GM19025 (cell line): Measurements from ENCODE around the gene HERC2.

Experiments
- ATAC-seq: cut with Tn5 transposase; IDR thresholded peaks from one replicate; pipeline ENCODE4 v1.9.1; 2021; ENCODE audit warnings: mild to moderate bottlenecking, low read depth, moderate library complexity; ENCODE audit not compliant: unreplicated experiment

The HERC2 gene

GRCh38 chr15:28103831-28104230 is 218.1 kb downstream of the HERC2 start:
- no peak for ATAC-seq

- ATAC-seq, result no peak
Measured at GRCh38 chr15:28101983-28102441, 220.0 kb downstream of the HERC2 start.

GRCh38 chr15:28101201-28101600 is 220.8 kb downstream of the HERC2 start:
- no peak for ATAC-seq

GRCh38 chr15:28100516-28101195 is 221.3 kb downstream of the HERC2 start:
- ATAC-seq, result no peak

- ATAC-seq, result no peak
Measured at GRCh38 chr15:28099555-28100140, 222.3 kb downstream of the HERC2 start.

- no peak for ATAC-seq
Measured at GRCh38 chr15:28098766-28099554, 223.0 kb downstream of the HERC2 start, which contains the start of gene OCA2. OCA2 (minus strand) TSS chr15:28099315; CDS start chr15:28081874, 17,441 bp downstream.

GRCh38 chr15:28098360-28098765 is 223.6 kb downstream of the HERC2 start:
- ATAC-seq, result no peak

- no peak for ATAC-seq
Measured at GRCh38 chr15:28097656-28098359, 224.2 kb downstream of the HERC2 start.

- no peak for ATAC-seq
Measured at GRCh38 chr15:28096670-28097431, 225.1 kb downstream of the HERC2 start.

GRCh38 chr15:28096411-28096669 is 225.6 kb downstream of the HERC2 start:
- ATAC-seq, result no peak

GRCh38 chr15:28094732-28095521 is 227.1 kb downstream of the HERC2 start:
- no peak for ATAC-seq

GRCh38 chr15:28093752-28094535 is 228.0 kb downstream of the HERC2 start:
- ATAC-seq, result no peak

GRCh38 chr15:28091313-28091712 is 230.7 kb downstream of the HERC2 start:
- no peak for ATAC-seq

- ATAC-seq, result peak; percentile 98
Measured at GRCh38 chr15:28086175-28086703, 235.7 kb downstream of the HERC2 start.

- no peak for ATAC-seq
Measured at GRCh38 chr15:28085489-28086174, 236.3 kb downstream of the HERC2 start.

- no peak for ATAC-seq
Measured at GRCh38 chr15:28084547-28084946, 237.4 kb downstream of the HERC2 start.

- no peak for ATAC-seq
Measured at GRCh38 chr15:28082891-28083684, 238.9 kb downstream of the HERC2 start.
